DND-41 (cell line): Measurements from ENCODE around the gene CNTNAP5.

Experiments used
- ATAC-seq: fragments of 200-7000 bp; cut with Tn5 transposase; 3 replicates; pipeline ENCODE4 v1.9.1; 2021; ENCODE audit warnings: low read depth; ENCODE audit not compliant: insufficient read depth
- DNase-seq: peaks from one replicate; pipeline ENCODE4 v3.0.0-alpha.2; 2020
- H2AFZ ChIP-seq: 2 replicates; pipeline ENCODE4 v1.6.0; 2012; ENCODE audit warnings: low read depth, low read length
- H3K27ac ChIP-seq: 2 replicates; pipeline ENCODE4 v1.5.1; 2012; ENCODE audit warnings: low read length, inconsistent platforms
- H3K27me3 ChIP-seq: fragments of 200-600 bp; sonication (generic); 2 replicates; pipeline ENCODE4 v1.6.0; 2012; ENCODE audit warnings: low read length, mild to moderate bottlenecking, inconsistent platforms; ENCODE audit not compliant: insufficient read depth, poor library complexity
- H3K36me3 ChIP-seq: 2 replicates; pipeline ENCODE4 v1.5.1; 2012; ENCODE audit warnings: low read length, inconsistent platforms; ENCODE audit not compliant: insufficient read depth
- H3K4me1 ChIP-seq: 2 replicates; pipeline ENCODE4 v1.5.1; 2012; ENCODE audit warnings: mild to moderate bottlenecking, low read length; ENCODE audit not compliant: insufficient read depth
- H3K4me2 ChIP-seq: 2 replicates; pipeline ENCODE4 v1.6.0; 2012; ENCODE audit warnings: mild to moderate bottlenecking, moderate library complexity, low read length, inconsistent platforms; ENCODE audit not compliant: insufficient read depth
- H3K4me3 ChIP-seq, 2 experiments: fragments of 200-600 bp in 1 of 2; shearing (Covaris generic) in 1 of 2; 2 replicates each; pipeline ENCODE4 v1.5.1; 2012 to 2016; ENCODE audit warnings: inconsistent platforms in 2 of 2, low read length in 2 of 2, mild to moderate bottlenecking in 2 of 2, low read depth in 1 of 2, moderate library complexity in 1 of 2
- H3K79me2 ChIP-seq: 2 replicates; pipeline ENCODE4 v1.6.0; 2012; ENCODE audit warnings: low read length, inconsistent platforms; ENCODE audit not compliant: insufficient read depth
- H3K9ac ChIP-seq: 2 replicates; pipeline ENCODE4 v1.6.0; 2012; ENCODE audit warnings: low read depth, mild to moderate bottlenecking, inconsistent platforms, low read length, moderate library complexity
- H3K9me3 ChIP-seq: 2 replicates; pipeline ENCODE4 v1.5.1; 2012; ENCODE audit warnings: low read length, moderate library complexity, mild to moderate bottlenecking, inconsistent platforms; ENCODE audit not compliant: insufficient read depth, severe bottlenecking
- H4K20me1 ChIP-seq: 2 replicates; pipeline ENCODE4 v1.6.0; 2012; ENCODE audit warnings: low read length; ENCODE audit not compliant: insufficient read depth
- EZH2 ChIP-seq: IDR thresholded peaks from 3 replicates; pipeline ENCODE4 v1.6.1; 2012; ENCODE audit warnings: borderline replicate concordance, low read depth, mild to moderate bottlenecking, moderate library complexity, low read length, inconsistent platforms; ENCODE audit not compliant: severe bottlenecking
- TF ChIP-seq, protein P1 (sequence below): IDR thresholded peaks from 2 replicates; pipeline ENCODE4 v1.5.1; 2012; ENCODE audit warnings: borderline replicate concordance, low read length, moderate library complexity, mild to moderate bottlenecking; ENCODE audit not compliant: poor library complexity, severe bottlenecking; ENCODE audit errors: extremely low read depth

Gene CNTNAP5

DNA sequence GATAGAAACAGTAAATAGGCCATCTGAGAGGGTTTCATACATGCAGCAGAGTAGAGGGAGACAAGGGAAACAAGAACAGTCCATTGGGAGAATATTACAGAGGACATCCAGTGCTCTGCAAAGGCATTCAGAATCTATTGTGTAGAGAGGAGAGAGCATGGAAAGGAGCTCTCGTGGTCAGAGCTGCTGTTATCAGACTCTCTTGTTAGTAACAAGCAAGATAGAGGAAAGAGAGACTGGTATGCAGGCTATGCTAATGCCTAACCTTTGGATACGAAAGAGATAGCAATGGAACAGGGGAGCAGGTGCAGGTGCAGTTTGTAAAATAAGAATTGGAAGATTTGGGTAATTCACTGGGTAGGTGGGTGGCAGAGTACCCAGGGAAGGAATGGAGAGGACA, 855.9 kb downstream of the CNTNAP5 start:
- no peaks in the 10 kb centered on the region for H3K27me3 ChIP-seq
- H3K9me3 ChIP-seq = no peaks in the 10 kb centered on the region
- no peaks in the 10 kb centered on the region for H4K20me1 ChIP-seq
- H3K4me3 ChIP-seq = no peak overlapping the region
- H3K36me3 ChIP-seq = no peaks in the 10 kb centered on the region
- DNase-seq (no peak), ATAC-seq (no peak)
- no peak overlapping the region for H3K4me2 ChIP-seq
- TF ChIP-seq, protein P1, sequence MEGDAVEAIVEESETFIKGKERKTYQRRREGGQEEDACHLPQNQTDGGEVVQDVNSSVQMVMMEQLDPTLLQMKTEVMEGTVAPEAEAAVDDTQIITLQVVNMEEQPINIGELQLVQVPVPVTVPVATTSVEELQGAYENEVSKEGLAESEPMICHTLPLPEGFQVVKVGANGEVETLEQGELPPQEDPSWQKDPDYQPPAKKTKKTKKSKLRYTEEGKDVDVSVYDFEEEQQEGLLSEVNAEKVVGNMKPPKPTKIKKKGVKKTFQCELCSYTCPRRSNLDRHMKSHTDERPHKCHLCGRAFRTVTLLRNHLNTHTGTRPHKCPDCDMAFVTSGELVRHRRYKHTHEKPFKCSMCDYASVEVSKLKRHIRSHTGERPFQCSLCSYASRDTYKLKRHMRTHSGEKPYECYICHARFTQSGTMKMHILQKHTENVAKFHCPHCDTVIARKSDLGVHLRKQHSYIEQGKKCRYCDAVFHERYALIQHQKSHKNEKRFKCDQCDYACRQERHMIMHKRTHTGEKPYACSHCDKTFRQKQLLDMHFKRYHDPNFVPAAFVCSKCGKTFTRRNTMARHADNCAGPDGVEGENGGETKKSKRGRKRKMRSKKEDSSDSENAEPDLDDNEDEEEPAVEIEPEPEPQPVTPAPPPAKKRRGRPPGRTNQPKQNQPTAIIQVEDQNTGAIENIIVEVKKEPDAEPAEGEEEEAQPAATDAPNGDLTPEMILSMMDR = no peak
- no peak for TF ChIP-seq EZH2
- no peaks in the 10 kb centered on the region for H3K4me1 ChIP-seq
- no peak overlapping the region for H3K27ac ChIP-seq
- H2AFZ ChIP-seq = no peak overlapping the region
- H3K9ac ChIP-seq = no peak overlapping the region
- H3K79me2 ChIP-seq = no peaks in the 10 kb centered on the region

- no peak for DNase-seq
- Histone ChIP-seq H3K4me3 (no peak overlapping the region), H3K79me2 (no peaks in the 10 kb centered on the region), H3K9ac (no peak overlapping the region), H3K27me3 (no peaks in the 10 kb centered on the region), H2AFZ (no peak overlapping the region), H3K27ac (no peak overlapping the region), H3K4me1 (no peaks in the 10 kb centered on the region), H3K36me3 (no peaks in the 10 kb centered on the region), H3K4me2 (no peak overlapping the region), H3K9me3 (no peaks in the 10 kb centered on the region), H4K20me1 (no peaks in the 10 kb centered on the region)
- TF ChIP-seq, protein P1 = no peak
- TF ChIP-seq EZH2 = no peak
- no peak for ATAC-seq
These were observed 857.3 kb downstream of the CNTNAP5 start for GRCh38 chr2:124882423-124882822.

DNA sequence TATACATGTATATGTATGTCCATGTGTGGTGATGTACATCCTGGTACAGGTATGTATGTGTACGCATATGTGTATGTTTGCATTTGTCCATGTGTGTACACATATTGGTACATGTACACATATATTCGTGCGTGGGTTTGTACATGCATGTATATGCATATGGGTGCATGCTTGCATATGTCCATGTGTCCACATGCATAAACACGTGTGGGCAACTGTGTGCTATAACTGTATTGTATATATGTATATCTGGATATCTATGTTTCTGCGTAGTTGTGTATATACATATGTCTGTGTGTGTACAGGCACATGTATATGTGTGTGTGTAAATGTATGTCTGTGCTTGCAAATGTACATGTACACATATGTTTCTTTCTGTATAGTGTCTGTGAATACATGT, 858.5 kb downstream of the CNTNAP5 start:
- Histone ChIP-seq H3K4me3 (no peak overlapping the region), H3K4me2 (no peak overlapping the region), H3K27me3 (no peaks in the 10 kb centered on the region), H2AFZ (no peak overlapping the region), H3K27ac (no peak overlapping the region), H3K4me1 (no peaks in the 10 kb centered on the region), H3K79me2 (no peaks in the 10 kb centered on the region), H3K9ac (no peak overlapping the region), H3K9me3 (no peaks in the 10 kb centered on the region), H3K36me3 (no peaks in the 10 kb centered on the region), H4K20me1 (no peaks in the 10 kb centered on the region)
- DNase-seq = no peak
- no peak for TF ChIP-seq EZH2
- TF ChIP-seq, protein P1 = no peak
- ATAC-seq = no peak

DNA sequence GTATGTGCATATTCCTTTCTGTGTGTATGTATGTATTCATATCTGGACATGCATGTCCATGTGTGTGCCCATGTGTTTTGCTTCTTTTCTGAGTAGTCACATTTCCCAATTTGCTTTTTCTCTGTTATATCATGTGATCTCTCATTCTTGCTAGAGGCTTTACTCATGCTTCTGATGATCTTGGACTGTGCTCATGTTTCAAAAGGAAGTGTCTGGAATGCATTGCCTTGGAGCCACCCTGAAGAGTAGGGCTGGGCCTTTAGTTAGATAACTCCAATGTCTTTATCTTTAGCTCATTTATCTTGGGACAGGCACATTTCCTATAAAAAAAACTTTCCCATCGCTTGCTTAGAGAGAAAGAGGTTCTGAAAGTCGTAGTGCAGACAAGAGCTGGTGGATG, 859.2 kb downstream of the CNTNAP5 start:
- no peaks in the 10 kb centered on the region for H3K27me3 ChIP-seq
- H2AFZ ChIP-seq = no peak overlapping the region
- no peaks in the 10 kb centered on the region for H3K9me3 ChIP-seq
- no peak for TF ChIP-seq EZH2
- TF ChIP-seq, protein P1 = no peak
- no peaks in the 10 kb centered on the region for H3K4me1 ChIP-seq
- no peak overlapping the region for H3K4me3 ChIP-seq
- H3K9ac ChIP-seq = no peak overlapping the region
- no peaks in the 10 kb centered on the region for H3K79me2 ChIP-seq
- no peak overlapping the region for H3K4me2 ChIP-seq
- no peak for DNase-seq
- no peaks in the 10 kb centered on the region for H4K20me1 ChIP-seq
- ATAC-seq = no peak
- H3K27ac ChIP-seq = no peak overlapping the region
- H3K36me3 ChIP-seq = no peaks in the 10 kb centered on the region
